Measurements from ENCODE around the gene GGCX. TPM values are rescaled to one million over a fixed set of nuclear protein-coding genes. Genes with fewer than 3 reads are reported as not detected.

GGCX gene
- total and polyA plus RNA-seq, 9 of the 15 experiments (the other 6 are each of a cell fraction or from before 2014, with no cell fraction given): 14.4 to 47.1 (median 28.1) TPM

GRCh38 chr2:85524336-85524908 is 36.9 kb downstream of the GGCX start (continued):
- no peak for TF ChIP-seq MAFK (IDR thresholded peaks at IDR 0.05; ENCODE audit: low read length)
- TF ChIP-seq SRF (CRISPR knock-in tag; IDR thresholded peaks at IDR 0.05): no peak
- TF ChIP-seq MAFG (tag; conservative IDR thresholded peaks at IDR 0.05): no peak
- peak; percentile 48; the same call in 1 of the 2 replicates for TF ChIP-seq ZNF583 (CRISPR knock-in tag; IDR thresholded peaks at IDR 0.05)
- no peak for TF ChIP-seq MECOM (CRISPR knock-in tag; IDR thresholded peaks at IDR 0.05)
- no peak for TF ChIP-seq TBL1XR1 (IDR thresholded peaks at IDR 0.05; ENCODE audit: low read length in 2 of 2)
- TF ChIP-seq CREBBP (IDR thresholded peaks at IDR 0.05; ENCODE audit: low read depth, low read length): no peak
- TF ChIP-seq, protein P1, sequence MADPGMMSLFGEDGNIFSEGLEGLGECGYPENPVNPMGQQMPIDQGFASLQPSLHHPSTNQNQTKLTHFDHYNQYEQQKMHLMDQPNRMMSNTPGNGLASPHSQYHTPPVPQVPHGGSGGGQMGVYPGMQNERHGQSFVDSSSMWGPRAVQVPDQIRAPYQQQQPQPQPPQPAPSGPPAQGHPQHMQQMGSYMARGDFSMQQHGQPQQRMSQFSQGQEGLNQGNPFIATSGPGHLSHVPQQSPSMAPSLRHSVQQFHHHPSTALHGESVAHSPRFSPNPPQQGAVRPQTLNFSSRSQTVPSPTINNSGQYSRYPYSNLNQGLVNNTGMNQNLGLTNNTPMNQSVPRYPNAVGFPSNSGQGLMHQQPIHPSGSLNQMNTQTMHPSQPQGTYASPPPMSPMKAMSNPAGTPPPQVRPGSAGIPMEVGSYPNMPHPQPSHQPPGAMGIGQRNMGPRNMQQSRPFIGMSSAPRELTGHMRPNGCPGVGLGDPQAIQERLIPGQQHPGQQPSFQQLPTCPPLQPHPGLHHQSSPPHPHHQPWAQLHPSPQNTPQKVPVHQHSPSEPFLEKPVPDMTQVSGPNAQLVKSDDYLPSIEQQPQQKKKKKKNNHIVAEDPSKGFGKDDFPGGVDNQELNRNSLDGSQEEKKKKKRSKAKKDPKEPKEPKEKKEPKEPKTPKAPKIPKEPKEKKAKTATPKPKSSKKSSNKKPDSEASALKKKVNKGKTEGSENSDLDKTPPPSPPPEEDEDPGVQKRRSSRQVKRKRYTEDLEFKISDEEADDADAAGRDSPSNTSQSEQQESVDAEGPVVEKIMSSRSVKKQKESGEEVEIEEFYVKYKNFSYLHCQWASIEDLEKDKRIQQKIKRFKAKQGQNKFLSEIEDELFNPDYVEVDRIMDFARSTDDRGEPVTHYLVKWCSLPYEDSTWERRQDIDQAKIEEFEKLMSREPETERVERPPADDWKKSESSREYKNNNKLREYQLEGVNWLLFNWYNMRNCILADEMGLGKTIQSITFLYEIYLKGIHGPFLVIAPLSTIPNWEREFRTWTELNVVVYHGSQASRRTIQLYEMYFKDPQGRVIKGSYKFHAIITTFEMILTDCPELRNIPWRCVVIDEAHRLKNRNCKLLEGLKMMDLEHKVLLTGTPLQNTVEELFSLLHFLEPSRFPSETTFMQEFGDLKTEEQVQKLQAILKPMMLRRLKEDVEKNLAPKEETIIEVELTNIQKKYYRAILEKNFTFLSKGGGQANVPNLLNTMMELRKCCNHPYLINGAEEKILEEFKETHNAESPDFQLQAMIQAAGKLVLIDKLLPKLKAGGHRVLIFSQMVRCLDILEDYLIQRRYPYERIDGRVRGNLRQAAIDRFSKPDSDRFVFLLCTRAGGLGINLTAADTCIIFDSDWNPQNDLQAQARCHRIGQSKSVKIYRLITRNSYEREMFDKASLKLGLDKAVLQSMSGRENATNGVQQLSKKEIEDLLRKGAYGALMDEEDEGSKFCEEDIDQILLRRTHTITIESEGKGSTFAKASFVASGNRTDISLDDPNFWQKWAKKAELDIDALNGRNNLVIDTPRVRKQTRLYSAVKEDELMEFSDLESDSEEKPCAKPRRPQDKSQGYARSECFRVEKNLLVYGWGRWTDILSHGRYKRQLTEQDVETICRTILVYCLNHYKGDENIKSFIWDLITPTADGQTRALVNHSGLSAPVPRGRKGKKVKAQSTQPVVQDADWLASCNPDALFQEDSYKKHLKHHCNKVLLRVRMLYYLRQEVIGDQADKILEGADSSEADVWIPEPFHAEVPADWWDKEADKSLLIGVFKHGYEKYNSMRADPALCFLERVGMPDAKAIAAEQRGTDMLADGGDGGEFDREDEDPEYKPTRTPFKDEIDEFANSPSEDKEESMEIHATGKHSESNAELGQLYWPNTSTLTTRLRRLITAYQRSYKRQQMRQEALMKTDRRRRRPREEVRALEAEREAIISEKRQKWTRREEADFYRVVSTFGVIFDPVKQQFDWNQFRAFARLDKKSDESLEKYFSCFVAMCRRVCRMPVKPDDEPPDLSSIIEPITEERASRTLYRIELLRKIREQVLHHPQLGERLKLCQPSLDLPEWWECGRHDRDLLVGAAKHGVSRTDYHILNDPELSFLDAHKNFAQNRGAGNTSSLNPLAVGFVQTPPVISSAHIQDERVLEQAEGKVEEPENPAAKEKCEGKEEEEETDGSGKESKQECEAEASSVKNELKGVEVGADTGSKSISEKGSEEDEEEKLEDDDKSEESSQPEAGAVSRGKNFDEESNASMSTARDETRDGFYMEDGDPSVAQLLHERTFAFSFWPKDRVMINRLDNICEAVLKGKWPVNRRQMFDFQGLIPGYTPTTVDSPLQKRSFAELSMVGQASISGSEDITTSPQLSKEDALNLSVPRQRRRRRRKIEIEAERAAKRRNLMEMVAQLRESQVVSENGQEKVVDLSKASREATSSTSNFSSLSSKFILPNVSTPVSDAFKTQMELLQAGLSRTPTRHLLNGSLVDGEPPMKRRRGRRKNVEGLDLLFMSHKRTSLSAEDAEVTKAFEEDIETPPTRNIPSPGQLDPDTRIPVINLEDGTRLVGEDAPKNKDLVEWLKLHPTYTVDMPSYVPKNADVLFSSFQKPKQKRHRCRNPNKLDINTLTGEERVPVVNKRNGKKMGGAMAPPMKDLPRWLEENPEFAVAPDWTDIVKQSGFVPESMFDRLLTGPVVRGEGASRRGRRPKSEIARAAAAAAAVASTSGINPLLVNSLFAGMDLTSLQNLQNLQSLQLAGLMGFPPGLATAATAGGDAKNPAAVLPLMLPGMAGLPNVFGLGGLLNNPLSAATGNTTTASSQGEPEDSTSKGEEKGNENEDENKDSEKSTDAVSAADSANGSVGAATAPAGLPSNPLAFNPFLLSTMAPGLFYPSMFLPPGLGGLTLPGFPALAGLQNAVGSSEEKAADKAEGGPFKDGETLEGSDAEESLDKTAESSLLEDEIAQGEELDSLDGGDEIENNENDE (IDR thresholded peaks at IDR 0.05; ENCODE audit: low read depth, low read length): no peak
- TF ChIP-seq ZNF324 (CRISPR knock-in tag; IDR thresholded peaks at IDR 0.05): no peak
- TF ChIP-seq ZNF780A (CRISPR knock-in tag; IDR thresholded peaks at IDR 0.05): no peak
- TF ChIP-seq BACH1 (tag; IDR thresholded peaks at IDR 0.05): no peak
- TF ChIP-seq, protein P2, sequence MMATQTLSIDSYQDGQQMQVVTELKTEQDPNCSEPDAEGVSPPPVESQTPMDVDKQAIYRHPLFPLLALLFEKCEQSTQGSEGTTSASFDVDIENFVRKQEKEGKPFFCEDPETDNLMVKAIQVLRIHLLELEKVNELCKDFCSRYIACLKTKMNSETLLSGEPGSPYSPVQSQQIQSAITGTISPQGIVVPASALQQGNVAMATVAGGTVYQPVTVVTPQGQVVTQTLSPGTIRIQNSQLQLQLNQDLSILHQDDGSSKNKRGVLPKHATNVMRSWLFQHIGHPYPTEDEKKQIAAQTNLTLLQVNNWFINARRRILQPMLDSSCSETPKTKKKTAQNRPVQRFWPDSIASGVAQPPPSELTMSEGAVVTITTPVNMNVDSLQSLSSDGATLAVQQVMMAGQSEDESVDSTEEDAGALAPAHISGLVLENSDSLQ (IDR thresholded peaks at IDR 0.05): peak; percentile 68
- TF ChIP-seq ZFPM2 (CRISPR knock-in tag; IDR thresholded peaks at IDR 0.05): no peak
- TF ChIP-seq CREB1 (IDR thresholded peaks at IDR 0.05): no peak
- TF ChIP-seq CREB1 (CRISPR knock-in tag; IDR thresholded peaks at IDR 0.05): no peak

All from K562 (cell line).